Caco-2 (cell line): ENCODE data around the gene TOR1B. TPM values are rescaled to one million over a fixed set of nuclear protein-coding genes. Genes with fewer than 3 reads are reported as not detected.

Source experiments
- Bru-seq: library from RNA; stranded (reverse); fragments of 400-500 nt; gene quantifications from one replicate; lab custom pipeline; 2021; lab: Mats Ljungman, UMichigan
- BruChase-seq, 2 experiments: library from RNA; stranded (reverse); fragments of 400-500 nt; gene quantifications; one replicate each; lab custom pipeline; 2021; lab: Mats Ljungman, UMichigan
- BruUV-seq: library from RNA; stranded (reverse); fragments of 400-500 nt; replicated peaks from 2 replicates; lab custom pipeline; 2021; lab: Mats Ljungman, UMichigan
- CTCF ChIA-PET: fragments of 300-600 bp; sonication (Branson Sonifier 250); formaldehyde crosslinking; loops from one replicate; lab custom pipeline; 2022; ENCODE audit warnings: antibody characterized with exemption; lab: Charles Lee
- POLR2A ChIA-PET: fragments of 300-600 bp; sonication (Branson Sonifier 250); formaldehyde crosslinking; loops from one replicate; lab custom pipeline; 2022; ENCODE audit warnings: antibody characterized with exemption; lab: Charles Lee
- DNase-seq, 2 experiments: peaks; one replicate each; pipeline versions ENCODE4 v3.0.0 to v3.0.0-alpha.2; 2020 to 2022
- H3K27me3 ChIP-seq: replicated peaks from 2 replicates; pipeline ENCODE4 v1.6.0; 2011; ENCODE audit warnings: low read length; ENCODE audit not compliant: control insufficient read depth, insufficient read depth
- H3K36me3 ChIP-seq: 2 replicates; pipeline ENCODE4 v1.5.1; 2011; ENCODE audit warnings: low read length; ENCODE audit not compliant: control insufficient read depth, insufficient read depth
- H3K4me1 ChIP-seq: fragments of 250-450 bp; sonication (Bioruptor Pico); 2 replicates; pipeline ENCODE4 v1.5.1; 2020; ENCODE audit warnings: mild to moderate bottlenecking
- H3K4me3 ChIP-seq: 2 replicates; pipeline ENCODE4 v1.5.1; 2011; ENCODE audit warnings: low read depth, mild to moderate bottlenecking, control low read depth, low read length
- H3K9me3 ChIP-seq: fragments of 250-450 bp; sonication (Bioruptor Pico); 2 replicates; pipeline ENCODE4 v1.5.1; 2020; ENCODE audit warnings: mild to moderate bottlenecking, moderate library complexity
- H3K27ac Mint-ChIP-seq: one replicate; pipeline ENCODE4 v1.8.0; 2022; ENCODE audit warnings: mixed read lengths; ENCODE audit not compliant: unreplicated experiment
- H3K27me3 Mint-ChIP-seq: one replicate; pipeline ENCODE4 v1.8.0; 2022; ENCODE audit warnings: mixed read lengths; ENCODE audit not compliant: insufficient read depth, unreplicated experiment
- H3K36me3 Mint-ChIP-seq: one replicate; pipeline ENCODE4 v1.8.0; 2022; ENCODE audit warnings: mild to moderate bottlenecking, mixed read lengths; ENCODE audit not compliant: insufficient read depth, unreplicated experiment
- H3K4me1 Mint-ChIP-seq: one replicate; pipeline ENCODE4 v1.8.0; 2022; ENCODE audit warnings: low read depth, mixed read lengths; ENCODE audit not compliant: unreplicated experiment
- H3K4me3 Mint-ChIP-seq: one replicate; pipeline ENCODE4 v1.8.0; 2022; ENCODE audit warnings: mild to moderate bottlenecking, moderate library complexity, mixed read lengths; ENCODE audit not compliant: unreplicated experiment
- H3K9me3 Mint-ChIP-seq: one replicate; pipeline ENCODE4 v1.8.0; 2022; ENCODE audit warnings: mixed read lengths; ENCODE audit not compliant: unreplicated experiment
- intact Hi-C: fragments of 100-400 bp; cut with micrococcal nuclease; formaldehyde crosslinking; loops from one replicate; pipeline ENCODE4 v1.10.0; 2022; ENCODE audit not compliant: unreplicated experiment
- long read RNA-seq: library from polyadenylated mRNA; stranded (forward); transcript quantifications from one replicate; pipeline ENCODE4 v2.0.0, GENCODE V29; 2022
- total RNA-seq: library from RNA; stranded (reverse); gene quantifications from 2 replicates; pipeline ENCODE4 v1.2.3, GENCODE V29; 2022
- TF ChIP-seq, protein P1 (sequence below), 2 experiments: fragments of 200-600 bp in 1 of 2; IDR thresholded peaks; 1 replicate in 1 of 2; 2 replicates in 1 of 2; pipeline versions ENCODE4 v1.5.1 to v1.8.0; 2011 to 2022; ENCODE audit warnings: antibody characterized with exemption in 1 of 2, control low read depth in 1 of 2, inconsistent platforms in 1 of 2, low read depth in 1 of 2, low read length in 1 of 2, mild to moderate bottlenecking in 1 of 2, moderate library complexity in 1 of 2; ENCODE audit not compliant: insufficient read depth in 1 of 2, severe bottlenecking in 1 of 2, unreplicated experiment in 1 of 2

Gene TOR1B, protein sequence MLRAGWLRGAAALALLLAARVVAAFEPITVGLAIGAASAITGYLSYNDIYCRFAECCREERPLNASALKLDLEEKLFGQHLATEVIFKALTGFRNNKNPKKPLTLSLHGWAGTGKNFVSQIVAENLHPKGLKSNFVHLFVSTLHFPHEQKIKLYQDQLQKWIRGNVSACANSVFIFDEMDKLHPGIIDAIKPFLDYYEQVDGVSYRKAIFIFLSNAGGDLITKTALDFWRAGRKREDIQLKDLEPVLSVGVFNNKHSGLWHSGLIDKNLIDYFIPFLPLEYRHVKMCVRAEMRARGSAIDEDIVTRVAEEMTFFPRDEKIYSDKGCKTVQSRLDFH
- total RNA-seq, result 22.8 and 28.0 TPM in 2 replicates
- percentile 67 among the genes with signal in this experiment for Bru-seq, nascent RNA
- BruChase-seq, experiment 1, labeled RNA remaining after a 2-hour chase, result percentile 85 among the genes with signal in this experiment
- BruChase-seq, experiment 2, labeled RNA remaining after a 6-hour chase, result percentile 90 among the genes with signal in this experiment
- long read RNA-seq, transcript TOR1B-201 (5 exons, 2,769 nt), result major isoform, 12 of 23 reads
- long read RNA-seq, partial matches to known transcripts, result 7 of 23 reads
- long read RNA-seq, other reads (novel, unspliced or antisense), result 2 of 23 reads

- ChIA-PET POLR2A (interaction anchor here (0.8 kb wide), 1 partner anchor 9 kb away, joined by 3 read pairs; no protein-coding TSS in a partner anchor), CTCF (interaction anchor here (0.7 kb wide), 1 partner anchor 21 kb away, joined by 3 read pairs; no protein-coding TSS in a partner anchor)
- Histone ChIP-seq H3K9me3 (no peaks in the 10 kb centered on the region), H3K27me3 (no peaks in the 10 kb centered on the region), H3K4me3 (peak within 1 kb of the TSS; percentile 71), H3K4me1 (peaks cover 5% of the 10 kb centered on the region; the same call in 1 of the 2 replicates), H3K36me3 (peaks cover 1% of the 10 kb centered on the region; the same call in 1 of the 2 replicates)
- H3K27ac Mint-ChIP-seq, result peak within 1 kb of the TSS; percentile 53
- H3K4me3 Mint-ChIP-seq, result peak within 1 kb of the TSS; percentile 81
- H3K36me3 Mint-ChIP-seq, result peaks cover 44% of the 10 kb centered on the region
- peak; percentile 93 to 94 for DNase-seq
- no peaks in the 10 kb centered on the region for H3K27me3 Mint-ChIP-seq
- intact Hi-C loops, result no loop called here
- TF ChIP-seq, protein P1, sequence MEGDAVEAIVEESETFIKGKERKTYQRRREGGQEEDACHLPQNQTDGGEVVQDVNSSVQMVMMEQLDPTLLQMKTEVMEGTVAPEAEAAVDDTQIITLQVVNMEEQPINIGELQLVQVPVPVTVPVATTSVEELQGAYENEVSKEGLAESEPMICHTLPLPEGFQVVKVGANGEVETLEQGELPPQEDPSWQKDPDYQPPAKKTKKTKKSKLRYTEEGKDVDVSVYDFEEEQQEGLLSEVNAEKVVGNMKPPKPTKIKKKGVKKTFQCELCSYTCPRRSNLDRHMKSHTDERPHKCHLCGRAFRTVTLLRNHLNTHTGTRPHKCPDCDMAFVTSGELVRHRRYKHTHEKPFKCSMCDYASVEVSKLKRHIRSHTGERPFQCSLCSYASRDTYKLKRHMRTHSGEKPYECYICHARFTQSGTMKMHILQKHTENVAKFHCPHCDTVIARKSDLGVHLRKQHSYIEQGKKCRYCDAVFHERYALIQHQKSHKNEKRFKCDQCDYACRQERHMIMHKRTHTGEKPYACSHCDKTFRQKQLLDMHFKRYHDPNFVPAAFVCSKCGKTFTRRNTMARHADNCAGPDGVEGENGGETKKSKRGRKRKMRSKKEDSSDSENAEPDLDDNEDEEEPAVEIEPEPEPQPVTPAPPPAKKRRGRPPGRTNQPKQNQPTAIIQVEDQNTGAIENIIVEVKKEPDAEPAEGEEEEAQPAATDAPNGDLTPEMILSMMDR (IDR thresholded peaks at IDR 0.05; ENCODE audit: insufficient read depth in 1 of 2, low read depth in 1 of 2, low read length in 1 of 2, severe bottlenecking in 1 of 2, unreplicated experiment in 1 of 2), result no peak
- no peaks in the 10 kb centered on the region for H3K9me3 Mint-ChIP-seq
- no TSS peak for BruUV-seq
- H3K4me1 Mint-ChIP-seq, result no peaks in the 10 kb centered on the region
Measured at GRCh38 chr9:129802833-129803675, at the start of gene TOR1B. TSS of gene TOR1B (plus strand) at chr9:129803184. CDS start at chr9:129803213, 29 bp downstream.

DNA sequence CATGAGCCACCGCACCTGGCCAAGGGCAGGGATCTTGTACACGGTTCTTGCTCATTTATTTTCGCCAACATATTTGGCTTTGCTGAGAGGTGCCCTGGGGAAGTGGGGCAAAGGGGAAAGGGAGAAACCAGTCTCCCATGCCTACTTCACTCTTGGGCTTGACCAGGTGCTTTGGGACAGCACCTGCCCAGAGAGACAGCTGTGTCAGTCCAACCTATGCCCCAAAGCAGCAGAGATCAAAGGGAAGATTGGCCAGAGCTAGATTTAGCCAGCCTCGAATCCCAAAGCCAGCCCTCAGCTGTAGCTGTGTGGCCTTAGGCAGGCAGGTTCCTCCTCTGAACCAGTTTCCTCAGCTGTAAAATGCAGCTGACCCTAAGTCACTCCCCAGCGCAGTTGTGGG is 47.8 kb upstream of the TOR1B start:
- H3K36me3 ChIP-seq, result no peaks in the 10 kb centered on the region
- no peak overlapping the region for H3K4me3 ChIP-seq
- H3K27ac Mint-ChIP-seq, result no peak overlapping the region
- intact Hi-C loops, result no loop called here
- H3K4me1 Mint-ChIP-seq, result peaks cover 19% of the 10 kb centered on the region
- CTCF ChIA-PET, result interaction anchor here (1.0 to 1.5 kb wide), 2 partner anchors 17 to 41 kb away, joined by 6 read pairs; no protein-coding TSS in a partner anchor
- TF ChIP-seq, protein P1 (IDR thresholded peaks at IDR 0.05; ENCODE audit: insufficient read depth in 1 of 2, low read depth in 1 of 2, low read length in 1 of 2, severe bottlenecking in 1 of 2, unreplicated experiment in 1 of 2), result no peak
- no TSS peak for BruUV-seq
- no peak overlapping the region for H3K4me3 Mint-ChIP-seq
- H3K9me3 ChIP-seq, result no peaks in the 10 kb centered on the region
- DNase-seq, result no peak
- H3K27me3 Mint-ChIP-seq, result no peaks in the 10 kb centered on the region
- H3K4me1 ChIP-seq, result peaks cover 17% of the 10 kb centered on the region
- POLR2A ChIA-PET, result no interaction called here
- H3K9me3 Mint-ChIP-seq, result no peaks in the 10 kb centered on the region
- H3K36me3 Mint-ChIP-seq, result peaks cover 8% of the 10 kb centered on the region
- no peaks in the 10 kb centered on the region for H3K27me3 ChIP-seq
